HG02623 (cell line): ENCODE data around the gene SAA4.
A peak's percentile ranks its signal among the peaks of the same experiment; 100 is the strongest.
"Not testable (repeated sequence)": the region's sequence is repeated elsewhere in the genome, so short reads cannot be mapped to it uniquely, and the experiment has no call there.

Experiments used
- ATAC-seq: cut with Tn5 transposase; IDR thresholded peaks from one replicate; pipeline ENCODE4 v1.9.1; 2021; ENCODE audit warnings: moderate library complexity; ENCODE audit not compliant: unreplicated experiment

Gene SAA4

DNA sequence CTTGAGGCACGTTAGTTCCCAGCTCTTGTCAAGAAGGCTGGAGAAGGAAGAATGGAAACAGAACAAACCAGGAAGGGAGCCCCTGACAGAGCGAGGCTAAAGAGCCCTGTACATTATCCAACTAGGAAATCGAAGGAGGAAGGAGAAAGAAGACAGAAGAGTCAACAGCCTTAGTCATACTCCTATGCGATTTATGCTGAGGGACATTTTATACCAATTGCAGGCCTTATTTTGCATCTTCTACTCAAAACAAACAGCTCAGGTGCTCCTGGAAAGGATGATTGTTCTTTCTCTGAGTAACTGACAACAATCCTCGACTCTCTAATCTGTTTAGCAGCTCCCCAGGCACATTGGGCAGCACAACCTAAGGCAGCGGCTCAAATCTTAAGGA is 10.6 kb upstream of the SAA4 start:
- ATAC-seq: peak; percentile 14

- peak; percentile 71 for ATAC-seq
Measured at GRCh38 chr11:18246379-18247190, 10.0 kb upstream of the SAA4 start.

DNA sequence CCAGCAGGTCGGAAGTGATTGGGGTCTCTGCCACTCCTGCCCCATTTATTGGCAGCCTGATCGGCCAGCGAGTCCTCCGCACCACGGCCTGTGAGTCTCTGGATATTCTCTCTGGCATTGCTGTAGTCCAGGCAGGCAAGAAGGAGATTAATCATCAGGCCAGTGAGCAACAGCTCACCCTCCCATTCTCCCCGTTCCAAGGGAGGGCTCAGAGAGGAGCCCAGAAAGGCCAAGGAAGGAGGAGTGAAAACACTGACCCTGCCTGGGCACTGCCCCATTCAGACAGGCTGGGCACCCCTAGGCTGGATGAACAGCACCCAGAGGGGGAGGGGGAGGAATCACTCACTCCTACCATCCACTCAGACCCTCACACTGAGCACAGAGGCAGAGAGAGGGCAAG is 8.8 kb upstream of the SAA4 start:
- no peak for ATAC-seq

GRCh38 chr11:18243783-18244362 is 7.3 kb upstream of the SAA4 start:
- no peak for ATAC-seq

DNA sequence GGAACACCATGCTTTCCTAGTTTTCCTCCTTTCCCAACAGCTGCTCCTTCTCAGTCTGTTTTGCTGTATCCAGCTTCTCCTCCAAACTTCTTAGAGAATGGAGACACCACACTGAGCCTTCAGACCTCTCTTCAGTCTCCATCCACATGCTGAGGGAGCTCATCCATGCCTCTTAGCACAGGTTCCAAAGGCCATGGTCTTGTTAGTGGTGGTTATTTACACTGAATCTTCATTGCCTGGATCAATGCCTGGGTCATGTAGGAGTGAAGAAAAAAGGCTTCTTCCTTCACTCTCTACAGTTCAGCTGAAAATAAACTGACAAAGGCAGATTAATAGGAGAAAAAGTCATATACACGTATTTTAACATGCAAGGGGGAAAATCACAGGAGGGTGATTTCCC is 3.1 kb upstream of the SAA4 start:
- no peak for ATAC-seq

DNA sequence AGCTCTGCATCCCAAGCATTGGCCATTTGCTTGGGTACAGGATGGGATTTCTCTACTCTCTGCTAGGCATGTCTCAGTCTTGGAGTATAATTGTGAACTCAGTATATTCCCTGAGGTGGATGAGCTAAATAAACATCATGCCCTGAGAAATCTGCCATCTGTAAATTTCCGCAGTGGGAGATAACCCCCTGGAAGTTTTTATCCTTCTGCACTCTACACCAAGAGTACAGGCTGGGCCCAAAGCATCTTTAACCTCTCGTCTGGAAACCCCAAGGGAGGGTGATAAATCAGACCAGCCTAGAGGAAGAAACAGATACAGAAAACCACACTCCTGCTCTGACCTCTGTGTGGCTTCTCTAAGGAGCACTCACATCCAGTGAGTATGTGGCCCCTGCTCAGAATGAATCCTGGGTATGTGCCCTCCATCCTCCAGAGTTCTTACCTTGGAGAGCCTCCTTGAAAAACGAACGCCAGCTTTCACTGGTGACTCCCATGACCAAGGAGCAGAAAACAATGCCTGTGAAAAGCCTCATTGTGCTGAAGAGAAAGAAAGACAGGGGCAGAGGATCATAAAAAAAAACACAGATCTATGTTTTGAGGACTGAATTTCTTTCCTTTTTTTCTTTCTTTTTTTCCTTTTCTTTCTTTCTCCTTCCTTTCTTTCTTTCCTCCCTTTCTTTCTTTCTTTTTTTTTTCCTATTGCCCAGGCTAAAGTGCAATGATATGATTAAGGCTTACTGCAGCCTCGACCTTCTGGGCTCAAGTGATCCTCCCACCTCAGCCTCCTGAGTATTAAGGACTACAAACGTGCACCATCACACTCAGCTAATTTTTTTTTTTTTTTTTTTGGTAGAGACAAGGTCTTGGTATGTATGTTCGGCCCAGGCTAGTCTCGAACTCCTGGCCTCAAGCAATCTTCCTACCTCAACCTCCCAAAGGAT is 938 bp downstream of the SAA4 start:
- ATAC-seq: no peak

GRCh38 chr11:18233912-18234311 is 2.7 kb downstream of the SAA4 start:
- ATAC-seq: no peak

- ATAC-seq: no peak
Measured at GRCh38 chr11:18230859-18231258, 5.7 kb downstream of the SAA4 start.

- peak; percentile 94 for ATAC-seq
Measured at GRCh38 chr11:18229501-18229900, 7.1 kb downstream of the SAA4 start.

DNA sequence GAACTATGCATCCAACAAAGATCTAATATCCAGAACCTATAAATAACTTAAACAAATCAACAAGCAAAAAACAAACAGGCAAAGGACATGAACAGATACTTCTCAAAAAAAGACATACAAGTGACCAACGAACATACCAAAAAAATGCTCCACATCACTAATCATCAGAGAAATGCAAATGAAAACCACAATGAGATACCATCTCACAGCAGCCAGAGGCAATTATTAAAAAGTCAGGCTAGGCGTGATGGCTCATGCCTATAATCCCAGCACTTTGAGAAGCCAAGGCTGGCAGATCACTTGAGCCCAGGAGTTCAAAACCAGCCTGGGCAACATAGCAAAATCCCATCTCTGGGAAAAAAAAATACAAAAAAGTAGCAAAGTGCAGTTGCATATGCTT is 10.7 kb downstream of the SAA4 start:
- ATAC-seq: no peak

DNA sequence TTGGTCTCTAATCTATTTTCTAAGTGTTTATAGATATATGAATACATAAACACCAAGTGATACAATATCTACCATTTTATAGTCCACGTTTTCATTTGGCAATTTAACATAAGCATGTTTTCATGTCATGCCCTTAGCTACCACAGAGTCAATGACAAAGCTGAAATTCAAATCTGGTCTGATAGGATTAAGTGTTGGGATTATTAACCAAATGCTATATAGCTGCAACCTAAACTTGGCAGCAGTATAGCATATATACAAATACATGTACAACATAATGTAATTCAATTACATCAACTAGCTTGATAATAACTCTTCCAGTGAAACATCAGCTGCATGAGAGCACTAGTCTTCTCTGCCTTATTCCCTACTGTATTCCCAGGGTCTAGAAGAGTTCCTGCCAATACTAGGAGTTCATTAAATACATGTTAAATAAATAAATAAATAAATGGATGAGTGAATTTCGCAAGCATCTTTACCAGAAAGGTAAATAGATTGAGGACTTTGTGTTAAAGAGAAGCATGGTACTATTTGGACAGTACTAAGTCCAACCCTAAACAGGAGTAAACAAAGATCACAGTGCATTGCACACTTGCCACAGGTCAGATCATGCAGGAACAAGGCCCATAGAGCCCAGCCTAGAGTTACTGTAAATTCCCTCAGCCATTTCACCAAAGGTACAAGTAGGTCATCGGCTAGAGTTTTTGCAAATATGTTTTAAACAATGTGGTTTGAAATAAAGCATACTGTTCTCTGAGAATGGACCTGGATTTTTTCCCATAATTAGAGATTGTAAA is 12.8 kb downstream of the SAA4 start:
- ATAC-seq: no peak

- ATAC-seq: no peak
Measured at GRCh38 chr11:18222814-18223421, 13.7 kb downstream of the SAA4 start.

DNA sequence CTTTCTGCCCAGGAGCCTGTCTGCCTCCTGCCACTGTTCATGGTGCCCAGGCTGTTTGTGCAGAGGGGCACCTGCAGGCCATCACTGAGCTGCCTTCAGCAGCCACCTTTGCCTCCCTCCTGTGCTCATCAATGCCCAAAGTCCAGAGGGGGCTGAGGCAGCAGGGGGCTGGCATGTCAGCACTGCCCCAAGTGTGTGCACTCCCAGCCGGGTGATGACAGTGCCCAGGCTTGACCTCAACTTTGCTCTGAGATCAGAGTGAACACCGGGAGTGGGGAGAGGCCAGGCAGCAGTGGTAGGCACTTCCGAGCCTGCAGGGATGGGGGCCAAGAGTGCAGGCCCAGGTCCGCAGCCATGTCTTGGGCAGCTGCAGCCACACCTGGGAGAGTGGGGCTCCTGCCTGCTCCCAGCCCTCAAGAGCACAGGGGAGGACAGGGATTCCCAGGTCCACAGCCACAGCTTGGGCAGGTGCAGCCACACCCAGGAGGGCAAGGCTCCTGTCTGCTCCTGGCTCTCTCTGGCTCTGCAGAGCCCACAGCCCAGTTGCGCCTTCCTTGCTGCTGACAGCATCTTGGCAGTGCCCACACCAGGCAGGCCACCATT is 15.2 kb downstream of the SAA4 start:
- ATAC-seq: no peak

DNA sequence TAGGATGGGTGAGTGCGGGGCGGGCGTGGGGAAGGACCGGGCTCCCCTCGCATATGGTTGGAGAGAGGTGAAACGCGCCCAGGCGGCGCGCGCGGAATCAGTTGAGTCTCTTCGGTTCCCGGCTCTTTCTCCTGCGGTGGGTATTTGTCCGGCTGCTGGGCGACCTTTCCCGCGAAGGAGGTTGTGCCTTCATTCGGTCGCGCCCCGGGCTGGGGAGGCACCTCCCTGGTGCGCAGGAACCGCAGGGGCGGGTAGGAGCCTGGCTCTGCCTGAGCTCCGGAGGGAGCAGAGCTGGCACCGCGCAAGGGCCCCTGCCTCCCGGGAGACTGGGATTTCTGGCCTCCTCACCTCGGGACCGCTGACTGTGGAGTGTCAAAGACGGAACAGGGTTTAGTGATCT is 27.5 kb downstream of the SAA4 start:
- no peak for ATAC-seq

DNA sequence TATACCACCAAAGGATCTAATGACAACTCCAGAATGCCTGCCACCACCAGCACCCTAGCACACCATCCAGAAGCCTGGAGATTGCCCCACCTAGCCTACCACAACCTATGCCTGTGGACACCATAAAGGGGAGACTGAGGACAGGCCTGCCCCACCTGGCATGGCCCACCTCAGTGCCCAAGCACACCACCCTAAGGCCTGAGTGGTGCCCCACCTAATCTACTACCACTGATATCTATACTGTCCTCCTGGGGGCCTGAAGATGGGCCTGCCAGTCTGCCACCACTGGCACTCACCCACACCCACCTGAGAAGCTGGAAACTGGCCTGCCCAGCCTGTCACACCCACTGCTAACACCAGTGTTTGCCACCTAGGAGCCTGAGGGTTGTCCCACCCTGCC is 31.8 kb downstream of the SAA4 start:
- ATAC-seq: no peak

- ATAC-seq: no peak
Measured at GRCh38 chr11:18204220-18204619, 32.4 kb downstream of the SAA4 start.

- ATAC-seq: no peak
Measured at GRCh38 chr11:18203723-18204122, 32.9 kb downstream of the SAA4 start.

- ATAC-seq: not testable (repeated sequence)
Measured at GRCh38 chr11:18197738-18198137, 38.9 kb downstream of the SAA4 start.

- ATAC-seq: no peak
Measured at GRCh38 chr11:18196532-18196931, 40.1 kb downstream of the SAA4 start.

DNA sequence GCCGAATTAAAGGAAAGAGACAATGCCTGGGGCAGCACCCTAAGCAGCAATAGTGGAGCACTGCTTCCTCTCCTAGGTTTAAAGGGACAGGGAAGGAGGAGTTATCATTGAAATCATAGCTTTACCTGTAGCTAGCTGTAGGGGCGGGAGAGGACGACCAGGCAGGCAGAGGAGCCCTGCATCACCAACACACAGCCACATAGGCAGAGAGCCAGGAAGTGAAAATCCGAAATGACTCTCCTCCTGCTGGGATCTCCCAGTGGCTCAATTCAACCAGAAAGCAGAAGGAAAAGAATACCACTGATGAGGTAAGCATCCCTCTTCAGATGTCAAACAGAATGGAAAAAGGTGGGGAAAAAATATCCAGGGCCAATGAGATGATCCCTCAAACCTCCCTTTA is 43.6 kb downstream of the SAA4 start:
- ATAC-seq: no peak
